ENCODE results near the gene E4F1. TPM values are rescaled to one million over a fixed set of nuclear protein-coding genes. Genes with fewer than 3 reads are reported as not detected.
"Not testable (repeated sequence)": the region's sequence is repeated elsewhere in the genome, so short reads cannot be mapped to it uniquely, and the experiment has no call there.

E4F1 gene
- total RNA-seq, 4 donors from 2014 or later, result 24.5 to 38.4 (median 27.0) TPM

- no peaks in the 10 kb centered on the region for H3K9me3 ChIP-seq
- TF ChIP-seq, protein P1, sequence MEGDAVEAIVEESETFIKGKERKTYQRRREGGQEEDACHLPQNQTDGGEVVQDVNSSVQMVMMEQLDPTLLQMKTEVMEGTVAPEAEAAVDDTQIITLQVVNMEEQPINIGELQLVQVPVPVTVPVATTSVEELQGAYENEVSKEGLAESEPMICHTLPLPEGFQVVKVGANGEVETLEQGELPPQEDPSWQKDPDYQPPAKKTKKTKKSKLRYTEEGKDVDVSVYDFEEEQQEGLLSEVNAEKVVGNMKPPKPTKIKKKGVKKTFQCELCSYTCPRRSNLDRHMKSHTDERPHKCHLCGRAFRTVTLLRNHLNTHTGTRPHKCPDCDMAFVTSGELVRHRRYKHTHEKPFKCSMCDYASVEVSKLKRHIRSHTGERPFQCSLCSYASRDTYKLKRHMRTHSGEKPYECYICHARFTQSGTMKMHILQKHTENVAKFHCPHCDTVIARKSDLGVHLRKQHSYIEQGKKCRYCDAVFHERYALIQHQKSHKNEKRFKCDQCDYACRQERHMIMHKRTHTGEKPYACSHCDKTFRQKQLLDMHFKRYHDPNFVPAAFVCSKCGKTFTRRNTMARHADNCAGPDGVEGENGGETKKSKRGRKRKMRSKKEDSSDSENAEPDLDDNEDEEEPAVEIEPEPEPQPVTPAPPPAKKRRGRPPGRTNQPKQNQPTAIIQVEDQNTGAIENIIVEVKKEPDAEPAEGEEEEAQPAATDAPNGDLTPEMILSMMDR (IDR thresholded peaks at IDR 0.05 in 4 of 5, conservative IDR thresholded peaks at IDR 0.05 in 1 of 5), result no peak
- TF ChIP-seq POLR2A (IDR thresholded peaks at IDR 0.05), result no peak
- intact Hi-C loops (cut with DNase I; ENCODE audit: low total_unique reads) (no loop called here), in situ Hi-C loops (cut with MboI; ENCODE audit: low sequenced_read_pairs in 4 of 4) (no loop called here)
- no peak overlapping the region for H3K4me3 ChIP-seq
- peaks cover 0 to 52% of the 10 kb centered on the region in 2 donors for H3K36me3 ChIP-seq
- no peaks in the 10 kb centered on the region for H3K27me3 ChIP-seq
- peaks cover 20 to 22% of the 10 kb centered on the region in 2 donors for H3K4me1 ChIP-seq
- ATAC-seq, result no peak
- peak overlapping the region in 1 of 4 donors; percentile 97 for H3K27ac ChIP-seq
- DNase-seq, result no peak
Measured at GRCh38 chr16:2252806-2253148, 29.4 kb downstream of the E4F1 start.

DNA sequence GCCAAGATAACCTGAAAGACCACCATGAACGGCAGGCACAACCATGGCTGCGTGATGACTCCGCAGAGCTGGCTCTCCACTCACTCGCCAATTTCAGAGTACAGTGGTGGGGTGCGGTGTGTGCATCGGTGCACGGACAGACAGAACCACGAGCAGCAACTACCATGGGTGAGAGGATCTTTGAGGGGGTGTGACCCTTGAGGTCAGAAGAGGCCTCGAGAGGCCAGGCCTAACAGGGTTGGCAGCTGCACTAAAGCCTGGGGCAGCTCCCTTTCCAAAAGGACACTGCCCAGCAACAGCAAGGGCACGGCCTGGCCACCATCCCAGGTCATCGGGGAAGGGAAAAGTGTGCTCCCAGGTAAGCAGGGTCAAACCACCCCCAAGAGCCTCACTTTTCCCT is 29.9 kb downstream of the E4F1 start:
- Histone ChIP-seq H3K27ac (no peak overlapping the region), H3K4me3 (no peak overlapping the region), H3K27me3 (no peaks in the 10 kb centered on the region), H3K4me1 (peaks cover 20 to 22% of the 10 kb centered on the region in 2 donors), H3K9me3 (no peaks in the 10 kb centered on the region), H3K36me3 (peaks cover 0 to 57% of the 10 kb centered on the region in 2 donors)
- ATAC-seq (no peak), DNase-seq (no peak)
- intact Hi-C loops (cut with DNase I; ENCODE audit: low total_unique reads), result no loop called here
- TF ChIP-seq, protein P1 (IDR thresholded peaks at IDR 0.05 in 4 of 5, conservative IDR thresholded peaks at IDR 0.05 in 1 of 5), result no peak
- TF ChIP-seq POLR2A (IDR thresholded peaks at IDR 0.05), result no peak
- in situ Hi-C loops (cut with MboI; ENCODE audit: low sequenced_read_pairs in 4 of 4), result no loop called here

GRCh38 chr16:2256531-2257140 is 33.2 kb downstream of the E4F1 start:
- in situ Hi-C loops (cut with MboI; ENCODE audit: low sequenced_read_pairs in 4 of 4), result no loop called here

DNA sequence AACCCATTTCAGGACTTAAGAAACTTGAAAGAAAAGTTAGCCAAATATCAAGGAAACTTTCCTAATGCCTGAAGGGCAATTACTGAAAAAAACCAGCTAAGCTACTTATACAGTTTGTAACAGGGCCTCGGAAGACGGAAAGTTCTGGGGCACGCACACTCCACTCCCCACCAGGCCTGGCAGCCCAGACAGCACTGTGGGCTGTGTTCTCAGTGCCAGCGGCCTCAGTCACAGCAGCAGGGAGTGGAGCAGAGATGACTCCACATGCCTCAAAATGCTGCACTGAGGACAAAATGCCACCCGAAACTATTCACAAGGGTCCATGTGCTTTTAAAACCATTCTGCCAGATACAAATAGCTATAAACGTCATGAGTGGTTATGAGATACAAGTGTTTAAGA is 34.3 kb downstream of the E4F1 start:
- Histone ChIP-seq H3K9me3 (no peaks in the 10 kb centered on the region), H3K27ac (no peak overlapping the region), H3K27me3 (no peaks in the 10 kb centered on the region), H3K36me3 (peaks cover 6 to 98% of the 10 kb centered on the region in 2 donors), H3K4me1 (no peaks in the 10 kb centered on the region), H3K4me3 (no peak overlapping the region)
- DNase-seq (no peak), ATAC-seq (no peak)
- intact Hi-C loops (cut with DNase I; ENCODE audit: low total_unique reads) (no loop called here), in situ Hi-C loops (cut with MboI; ENCODE audit: low sequenced_read_pairs in 4 of 4) (no loop called here)
- TF ChIP-seq, protein P1 (IDR thresholded peaks at IDR 0.05 in 4 of 5, conservative IDR thresholded peaks at IDR 0.05 in 1 of 5), result no peak
- no peak for TF ChIP-seq POLR2A (IDR thresholded peaks at IDR 0.05)

More at GRCh38 chr16:2256531-2257140, 33.2 kb downstream of the E4F1 start:
- TF ChIP-seq, protein P1 (IDR thresholded peaks at IDR 0.05 in 4 of 5, conservative IDR thresholded peaks at IDR 0.05 in 1 of 5), result no peak
- no peak for TF ChIP-seq POLR2A (IDR thresholded peaks at IDR 0.05)
- Histone ChIP-seq H3K36me3 (peaks cover 2 to 89% of the 10 kb centered on the region in 2 donors), H3K4me1 (peaks cover 9 to 10% of the 10 kb centered on the region in 2 donors), H3K9me3 (no peaks in the 10 kb centered on the region), H3K27me3 (no peaks in the 10 kb centered on the region), H3K4me3 (no peak overlapping the region), H3K27ac (no peak overlapping the region)
- DNase-seq, result no peak
- no peak for ATAC-seq
- intact Hi-C loops (cut with DNase I; ENCODE audit: low total_unique reads), result no loop called here

DNA sequence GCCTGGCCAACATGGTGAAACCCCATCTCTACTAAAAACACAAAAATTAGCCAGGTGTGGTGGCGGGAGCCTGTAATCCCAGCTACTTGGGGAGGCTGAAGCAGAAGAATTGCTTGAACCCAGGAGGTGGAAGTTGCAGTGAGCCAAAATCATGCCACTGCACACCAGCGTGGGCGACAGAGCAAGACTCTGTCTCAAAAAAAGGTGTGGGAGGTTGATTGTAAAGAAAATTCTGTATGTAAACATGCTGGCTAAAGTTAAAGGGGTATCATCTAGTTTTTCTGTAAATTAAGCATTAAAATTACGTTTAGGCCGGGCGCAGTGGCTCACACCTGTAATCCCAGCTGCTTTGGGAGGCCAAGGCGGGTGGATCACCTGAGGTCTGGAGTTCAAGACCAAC is 35.1 kb downstream of the E4F1 start:
- H3K36me3 ChIP-seq, result peaks cover 6 to 98% of the 10 kb centered on the region in 2 donors
- H3K9me3 ChIP-seq; in situ Hi-C loops (cut with MboI; ENCODE audit: low sequenced_read_pairs in 4 of 4); intact Hi-C loops (cut with DNase I; ENCODE audit: low total_unique reads); DNase-seq; ATAC-seq; H3K27ac ChIP-seq; H3K27me3 ChIP-seq; H3K4me1 ChIP-seq; H3K4me3 ChIP-seq: not testable (repeated sequence)

All from gastrocnemius medialis (tissue), 4 donors.